CD4-positive, alpha-beta T cell (primary cell): ENCODE measurements around the gene NKAIN2. TPM values are rescaled to one million over a fixed set of nuclear protein-coding genes. Genes with fewer than 3 reads are reported as not detected.

ENCODE experiments used
- ATAC-seq: fragments of 200-7000 bp; cut with Tn5 transposase; one replicate; pipeline ENCODE4 v1.10.0; 2022; ENCODE audit warnings: mild to moderate bottlenecking; ENCODE audit not compliant: poor library complexity
- CTCF ChIA-PET: fragments of 350-600 bp; sonication (Branson Sonifier 250); formaldehyde crosslinking; loops from one replicate; lab custom pipeline; 2021; ENCODE audit warnings: antibody characterized with exemption, inconsistent platforms; lab: Charles Lee
- POLR2A ChIA-PET: fragments of 350-600 bp; sonication (Branson Sonifier 250); formaldehyde crosslinking; loops from one replicate; lab custom pipeline; 2021; ENCODE audit warnings: antibody characterized with exemption, inconsistent platforms; lab: Charles Lee
- DNase-seq, 14 experiments: peaks; one replicate each; pipeline ENCODE4 v3.0.0-alpha.2; 2013 to 2020; ENCODE audit warnings: mixed read lengths in 2 of 14
- H3K27ac ChIP-seq, 2 donors: one replicate each; pipeline versions ENCODE4 v1.5.1 to v1.7.0; 2013; ENCODE audit warnings: low read length in 2 of 2, low read depth in 1 of 2, mild to moderate bottlenecking in 1 of 2
- H3K27me3 ChIP-seq, 2 experiments: 1 replicate in 1 of 2; 2 replicates in 1 of 2; pipeline versions ENCODE4 v1.6.1 to v1.7.0; 2013; ENCODE audit warnings: low read length in 2 of 2, control low read depth in 1 of 2, mild to moderate bottlenecking in 1 of 2, moderate library complexity in 1 of 2; ENCODE audit not compliant: insufficient read depth in 2 of 2, control insufficient read depth in 1 of 2
- H3K36me3 ChIP-seq: one replicate; pipeline ENCODE4 v1.6.1; 2013; ENCODE audit warnings: low read length, control low read depth; ENCODE audit not compliant: insufficient read depth
- H3K4me1 ChIP-seq: one replicate; pipeline ENCODE4 v1.6.1; 2013; ENCODE audit warnings: low read length, control low read depth; ENCODE audit not compliant: insufficient read depth
- H3K4me3 ChIP-seq: one replicate; pipeline ENCODE4 v1.5.1; 2013; ENCODE audit warnings: mild to moderate bottlenecking, low read length, moderate library complexity
- H3K9me3 ChIP-seq, 2 experiments: 1 replicate in 1 of 2; 2 replicates in 1 of 2; pipeline versions ENCODE4 v1.6.1 to v1.7.0; 2013; ENCODE audit warnings: low read length in 2 of 2, mild to moderate bottlenecking in 2 of 2, control low read depth in 1 of 2, moderate library complexity in 1 of 2; ENCODE audit not compliant: control insufficient read depth in 1 of 2, insufficient read depth in 1 of 2
- H3K27ac Mint-ChIP-seq: one replicate; pipeline ENCODE4 v1.8.0; 2020; ENCODE audit warnings: mixed read lengths
- H3K27me3 Mint-ChIP-seq: one replicate; pipeline ENCODE4 v1.8.0; 2021; ENCODE audit warnings: mixed read lengths
- H3K36me3 Mint-ChIP-seq: one replicate; pipeline ENCODE4 v1.8.0; 2021; ENCODE audit warnings: low read depth, mixed read lengths
- H3K4me1 Mint-ChIP-seq: one replicate; pipeline ENCODE4 v1.8.0; 2021; ENCODE audit warnings: low read depth, mixed read lengths
- H3K4me3 Mint-ChIP-seq: one replicate; pipeline ENCODE4 v1.8.0; 2020; ENCODE audit warnings: mild to moderate bottlenecking, mixed read lengths
- H3K9me3 Mint-ChIP-seq: one replicate; pipeline ENCODE4 v1.8.0; 2020; ENCODE audit warnings: mixed read lengths
- intact Hi-C, 2 experiments: fragments of 100-400 bp; cut with DNase I in 1 of 2; cut with micrococcal nuclease in 1 of 2; formaldehyde crosslinking; loops; one replicate each; pipeline versions ENCODE4 v1.15.1 to v1.9.0; 2023 to 2025; cut with DNase I, micrococcal nuclease
- total RNA-seq, 174 experiments: library from RNA in 2 of 174; stranded (reverse) in 2 of 174; gene quantifications; one replicate each; pipeline ENCODE4 v1.2.3 and lab custom pipeline; 2021 to 2026
- TF ChIP-seq, protein P1 (sequence below): fragments of 200-600 bp; IDR thresholded peaks from one replicate; pipeline ENCODE4 v1.8.0; 2022; ENCODE audit warnings: antibody characterized with exemption, mild to moderate bottlenecking

The NKAIN2 gene
- total RNA-seq, 2 experiments from 2014 or later = not detected

DNA sequence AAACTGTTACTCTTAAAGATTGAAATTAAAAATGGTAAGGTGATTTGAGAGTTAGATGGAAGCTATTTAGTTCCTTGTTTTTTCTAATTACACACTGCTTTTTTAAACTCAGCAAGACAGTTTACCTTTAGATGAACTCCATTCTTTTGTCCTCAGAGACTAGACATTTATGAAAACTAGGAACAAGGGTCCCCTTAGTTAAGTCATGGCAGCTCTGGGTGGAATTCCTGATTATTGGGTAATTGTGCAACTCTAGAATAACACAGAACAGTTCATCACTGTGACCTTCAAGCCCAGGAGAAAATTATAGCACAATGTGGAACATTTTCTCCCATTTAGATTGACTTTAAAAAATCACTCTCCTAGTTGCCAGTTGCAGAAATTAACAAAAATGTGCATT is 251.7 kb downstream of the NKAIN2 start:
- DNase-seq = no peak
- POLR2A ChIA-PET = no interaction called here
- intact Hi-C loops = no loop called here
- no peaks in the 10 kb centered on the region for H3K4me1 ChIP-seq
- no peaks in the 10 kb centered on the region for H3K9me3 ChIP-seq
- no peaks in the 10 kb centered on the region for H3K27me3 Mint-ChIP-seq
- no peaks in the 10 kb centered on the region for H3K4me1 Mint-ChIP-seq
- H3K27me3 ChIP-seq = no peaks in the 10 kb centered on the region
- H3K36me3 Mint-ChIP-seq = no peaks in the 10 kb centered on the region
- CTCF ChIA-PET = no interaction called here
- H3K4me3 ChIP-seq = no peak overlapping the region
- no peak overlapping the region for H3K27ac ChIP-seq
- no peak overlapping the region for H3K27ac Mint-ChIP-seq
- no peaks in the 10 kb centered on the region for H3K9me3 Mint-ChIP-seq
- no peaks in the 10 kb centered on the region for H3K36me3 ChIP-seq
- H3K4me3 Mint-ChIP-seq = no peak overlapping the region
- TF ChIP-seq, protein P1, sequence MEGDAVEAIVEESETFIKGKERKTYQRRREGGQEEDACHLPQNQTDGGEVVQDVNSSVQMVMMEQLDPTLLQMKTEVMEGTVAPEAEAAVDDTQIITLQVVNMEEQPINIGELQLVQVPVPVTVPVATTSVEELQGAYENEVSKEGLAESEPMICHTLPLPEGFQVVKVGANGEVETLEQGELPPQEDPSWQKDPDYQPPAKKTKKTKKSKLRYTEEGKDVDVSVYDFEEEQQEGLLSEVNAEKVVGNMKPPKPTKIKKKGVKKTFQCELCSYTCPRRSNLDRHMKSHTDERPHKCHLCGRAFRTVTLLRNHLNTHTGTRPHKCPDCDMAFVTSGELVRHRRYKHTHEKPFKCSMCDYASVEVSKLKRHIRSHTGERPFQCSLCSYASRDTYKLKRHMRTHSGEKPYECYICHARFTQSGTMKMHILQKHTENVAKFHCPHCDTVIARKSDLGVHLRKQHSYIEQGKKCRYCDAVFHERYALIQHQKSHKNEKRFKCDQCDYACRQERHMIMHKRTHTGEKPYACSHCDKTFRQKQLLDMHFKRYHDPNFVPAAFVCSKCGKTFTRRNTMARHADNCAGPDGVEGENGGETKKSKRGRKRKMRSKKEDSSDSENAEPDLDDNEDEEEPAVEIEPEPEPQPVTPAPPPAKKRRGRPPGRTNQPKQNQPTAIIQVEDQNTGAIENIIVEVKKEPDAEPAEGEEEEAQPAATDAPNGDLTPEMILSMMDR = no peak
- no peak for ATAC-seq

DNA sequence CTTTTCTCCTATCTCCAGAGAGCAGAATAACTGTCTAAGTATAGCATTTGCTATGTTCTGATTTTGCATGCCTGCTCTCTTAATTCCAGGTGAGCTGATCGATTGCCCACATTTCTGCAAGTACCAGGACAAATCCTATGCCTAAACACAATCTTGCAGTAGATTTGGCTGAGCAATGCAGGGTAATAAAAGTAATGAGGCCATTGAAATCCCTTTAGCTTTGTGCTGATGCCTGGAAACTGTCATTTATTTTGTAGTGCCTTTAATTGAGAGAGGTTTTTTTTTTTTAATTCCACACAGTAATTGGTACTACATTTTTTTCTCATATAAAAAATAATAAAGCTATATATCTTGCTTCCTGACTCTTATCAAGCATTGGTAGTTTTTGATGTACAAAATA is 252.3 kb downstream of the NKAIN2 start:
- Mint-ChIP-seq H3K4me3 (no peak overlapping the region), H3K27me3 (no peaks in the 10 kb centered on the region), H3K4me1 (no peaks in the 10 kb centered on the region), H3K9me3 (no peaks in the 10 kb centered on the region), H3K36me3 (no peaks in the 10 kb centered on the region), H3K27ac (no peak overlapping the region)
- H3K27me3 ChIP-seq = no peaks in the 10 kb centered on the region
- H3K4me1 ChIP-seq = no peaks in the 10 kb centered on the region
- TF ChIP-seq, protein P1 = no peak
- DNase-seq (no peak), ATAC-seq (no peak)
- intact Hi-C loops = no loop called here
- H3K9me3 ChIP-seq = no peaks in the 10 kb centered on the region
- H3K36me3 ChIP-seq = no peaks in the 10 kb centered on the region
- no peak overlapping the region for H3K4me3 ChIP-seq
- ChIA-PET CTCF (interaction anchor here (0.7 kb wide), 1 partner anchor 821 kb away, joined by 3 read pairs; no protein-coding TSS in a partner anchor), POLR2A (no interaction called here)
- no peak overlapping the region for H3K27ac ChIP-seq

DNA sequence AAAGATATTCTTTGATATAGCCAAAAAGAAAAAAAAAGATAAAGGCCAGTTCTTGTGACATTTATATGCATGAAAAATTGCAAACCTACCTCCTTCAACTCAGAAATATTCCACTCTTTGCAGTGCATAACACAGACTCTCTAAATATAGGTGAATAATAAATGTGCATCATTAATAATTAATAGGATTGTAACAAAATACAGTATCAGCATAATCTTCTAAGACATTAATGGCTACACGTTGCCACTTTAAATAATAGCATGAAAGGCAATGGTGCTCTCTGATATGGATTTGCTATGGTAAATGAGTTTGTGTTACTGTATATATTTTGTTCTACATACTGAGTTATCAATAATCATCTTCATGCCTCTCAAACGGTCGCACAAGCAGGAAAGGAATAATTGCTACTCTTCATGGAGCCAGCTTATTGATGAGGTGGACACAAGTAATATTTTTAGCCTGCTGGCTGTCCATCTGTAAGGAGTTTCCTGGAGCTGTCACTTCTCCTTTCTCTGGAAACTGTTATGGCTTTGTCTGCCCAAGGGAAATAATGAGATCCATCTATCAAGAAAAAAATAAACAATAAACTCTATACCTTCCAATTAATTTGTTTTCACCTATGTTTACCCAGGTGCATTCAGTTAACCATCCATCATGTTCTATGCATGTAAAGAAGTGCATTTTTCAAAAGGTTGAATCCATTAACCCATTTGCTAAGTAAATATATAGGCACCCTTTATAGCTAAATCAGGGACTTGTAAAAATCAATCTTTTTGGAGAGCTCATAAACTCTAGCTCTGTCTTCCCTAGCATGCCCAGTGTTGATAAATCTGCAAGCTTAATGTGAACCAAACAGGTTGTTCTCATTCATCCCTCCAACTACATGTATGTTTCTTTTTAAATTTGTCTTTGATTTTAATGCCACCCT is 253.0 kb downstream of the NKAIN2 start:
- intact Hi-C loops = no loop called here
- no peaks in the 10 kb centered on the region for H3K4me1 ChIP-seq
- H3K27ac Mint-ChIP-seq = no peak overlapping the region
- H3K9me3 ChIP-seq = no peaks in the 10 kb centered on the region
- ChIA-PET POLR2A (no interaction called here), CTCF (interaction anchor here (0.7 kb wide), 1 partner anchor 822 kb away, joined by 3 read pairs; no protein-coding TSS in a partner anchor)
- ATAC-seq = no peak
- H3K36me3 Mint-ChIP-seq = no peaks in the 10 kb centered on the region
- H3K4me1 Mint-ChIP-seq = no peaks in the 10 kb centered on the region
- H3K27ac ChIP-seq = no peak overlapping the region
- H3K4me3 ChIP-seq = no peak overlapping the region
- H3K27me3 ChIP-seq = no peaks in the 10 kb centered on the region
- DNase-seq = no peak
- TF ChIP-seq, protein P1 = no peak
- H3K36me3 ChIP-seq = no peaks in the 10 kb centered on the region
- no peaks in the 10 kb centered on the region for H3K9me3 Mint-ChIP-seq
- H3K27me3 Mint-ChIP-seq = no peaks in the 10 kb centered on the region
- no peak overlapping the region for H3K4me3 Mint-ChIP-seq
